Activated CD4-positive, alpha-beta memory T cell treated with anti-CD3 and anti-CD28 coated beads for 36 hours (primary cell): ENCODE results near the gene TXNDC5. TPM values are rescaled to one million over a fixed set of nuclear protein-coding genes. Genes with fewer than 3 reads are reported as not detected.

Source experiments
- CTCF ChIA-PET: fragments of 350-600 bp; sonication (Branson Sonifier 250); formaldehyde crosslinking; loops from one replicate; lab custom pipeline; 2021; ENCODE audit warnings: antibody characterized with exemption, inconsistent platforms; lab: Charles Lee
- POLR2A ChIA-PET: fragments of 350-600 bp; sonication (Branson Sonifier 250); formaldehyde crosslinking; loops from one replicate; lab custom pipeline; 2021; ENCODE audit warnings: antibody characterized with exemption; lab: Charles Lee
- DNase-seq: peaks from one replicate; pipeline ENCODE4 v3.0.0-alpha.2; 2020
- H3K27ac Mint-ChIP-seq: one replicate; pipeline ENCODE4 v1.8.0; 2021; ENCODE audit warnings: mixed read lengths
- H3K27me3 Mint-ChIP-seq: one replicate; pipeline ENCODE4 v1.8.0; 2021; ENCODE audit warnings: mixed read lengths
- H3K36me3 Mint-ChIP-seq: one replicate; pipeline ENCODE4 v1.8.0; 2021; ENCODE audit warnings: mixed read lengths
- H3K4me1 Mint-ChIP-seq: one replicate; pipeline ENCODE4 v1.8.0; 2021; ENCODE audit warnings: low read depth, mixed read lengths
- H3K4me3 Mint-ChIP-seq: one replicate; pipeline ENCODE4 v1.8.0; 2021; ENCODE audit warnings: mild to moderate bottlenecking, mixed read lengths
- H3K9me3 Mint-ChIP-seq: one replicate; pipeline ENCODE4 v1.8.0; 2021; ENCODE audit warnings: mixed read lengths
- intact Hi-C: fragments of 100-400 bp; cut with micrococcal nuclease; formaldehyde crosslinking; loops from one replicate; pipeline ENCODE4 v1.15.1; 2023
- total RNA-seq, 2 experiments: library from RNA; stranded (reverse); gene quantifications; one replicate each; pipeline ENCODE4 v1.2.3, GENCODE V29; 2021

Gene TXNDC5
- total RNA-seq, 2 experiments from 2014 or later = 59.6 to 64.5 TPM

GRCh38 chr6:7833751-7834070 is 76.9 kb downstream of the TXNDC5 start:
- Mint-ChIP-seq H3K36me3 (no peaks in the 10 kb centered on the region), H3K27me3 (peaks cover 13% of the 10 kb centered on the region), H3K27ac (no peak overlapping the region), H3K4me1 (no peaks in the 10 kb centered on the region), H3K4me3 (no peak overlapping the region), H3K9me3 (peaks cover 4% of the 10 kb centered on the region)
- no peak for DNase-seq
- intact Hi-C loops = no loop called here
- ChIA-PET CTCF (interaction anchor here (0.5 kb wide), 1 partner anchor 359 kb away, joined by 3 read pairs; no protein-coding TSS in a partner anchor), POLR2A (no interaction called here)

- intact Hi-C loops = no loop called here
- no peaks in the 10 kb centered on the region for H3K4me1 Mint-ChIP-seq
- CTCF ChIA-PET = no interaction called here
- H3K27me3 Mint-ChIP-seq = peaks cover 13% of the 10 kb centered on the region
- DNase-seq = no peak
- H3K9me3 Mint-ChIP-seq = peaks cover 4% of the 10 kb centered on the region
- no peak overlapping the region for H3K27ac Mint-ChIP-seq
- H3K4me3 Mint-ChIP-seq = no peak overlapping the region
- no peaks in the 10 kb centered on the region for H3K36me3 Mint-ChIP-seq
- POLR2A ChIA-PET = no interaction called here
Observed at GRCh38 chr6:7832904-7833750, 77.5 kb downstream of the TXNDC5 start.

Other genes starting within 250 kb of the TXNDC5 start
- gene BMP6, start 184.7 kb downstream of the TXNDC5 start, total RNA-seq = under 1 TPM; 0.40 to 0.46 TPM
- gene BLOC1S5, start 153.6 kb upstream of the TXNDC5 start, total RNA-seq = 10 to 100 TPM; 18.3 to 23.8 TPM
- 10 to 100 TPM; 60.9 to 62.5 TPM for gene EEF1E1, start 191.8 kb upstream of the TXNDC5 start, total RNA-seq